IMR-90 (cell line): ENCODE measurements around the gene NAGLU. TPM values are rescaled to one million over a fixed set of nuclear protein-coding genes. Genes with fewer than 3 reads are reported as not detected.

Source experiments
- ATAC-seq: fragments of 200-7000 bp; cut with Tn5 transposase; 2 replicates; pipeline ENCODE4 v1.9.1; 2020; ENCODE audit warnings: low read depth, mild to moderate bottlenecking, moderate library complexity
- BruUV-seq: library from RNA; stranded (reverse); fragments of 400-500 nt; replicated peaks from 2 replicates; lab custom pipeline; 2021; lab: Mats Ljungman, UMichigan
- CTCF ChIA-PET: fragments of 300-600 bp; formaldehyde crosslinking; extraction: SDS; loops from one replicate; lab custom pipeline; 2021; ENCODE audit warnings: antibody characterized with exemption; lab: Yijun Ruan, JAX
- POLR2A ChIA-PET: fragments of 300-600 bp; sonication (Branson Sonifier 250); formaldehyde crosslinking; loops from one replicate; lab custom pipeline; 2022; ENCODE audit warnings: antibody characterized with exemption; ENCODE audit not compliant: unreplicated experiment; lab: Charles Lee
- DNase-seq: peaks from one replicate; pipeline ENCODE4 v3.0.0; 2013
- H2AFZ ChIP-seq: replicated peaks from 2 replicates; pipeline ENCODE3; 2013; ENCODE audit warnings: low read length, mild to moderate bottlenecking; ENCODE audit not compliant: poor library complexity
- H2AK5ac ChIP-seq: 2 replicates; pipeline ENCODE4 v1.6.1; 2013; ENCODE audit warnings: low read depth, low read length, inconsistent platforms
- H2AK9ac ChIP-seq: replicated peaks from 2 replicates; pipeline ENCODE3; 2013; ENCODE audit warnings: mild to moderate bottlenecking, low read depth, low read length, moderate library complexity; ENCODE audit not compliant: poor library complexity
- H2BK120ac ChIP-seq: 2 replicates; pipeline ENCODE4 v1.6.1; 2013; ENCODE audit warnings: low read depth, low read length, inconsistent platforms
- H2BK15ac ChIP-seq: 3 replicates; pipeline ENCODE4 v1.6.1; 2013; ENCODE audit warnings: low read depth, low read length, inconsistent platforms
- H2BK20ac ChIP-seq: 2 replicates; pipeline ENCODE4 v1.6.1; 2013; ENCODE audit warnings: low read depth, mild to moderate bottlenecking, inconsistent platforms, low read length, moderate library complexity
- H2BK5ac ChIP-seq: 2 replicates; pipeline ENCODE4 v1.6.1; 2013; ENCODE audit warnings: mild to moderate bottlenecking, low read depth, low read length, inconsistent platforms; ENCODE audit not compliant: poor library complexity, severe bottlenecking
- H3K14ac ChIP-seq: replicated peaks from 2 replicates; pipeline ENCODE4 v1.6.1; 2013; ENCODE audit warnings: low read depth, low read length, inconsistent platforms
- H3K18ac ChIP-seq: 2 replicates; pipeline ENCODE4 v1.6.1; 2013; ENCODE audit warnings: low read depth, low read length, control low read depth
- H3K23ac ChIP-seq: 2 replicates; pipeline ENCODE4 v1.6.1; 2013; ENCODE audit warnings: low read depth, low read length, inconsistent platforms
- H3K27ac ChIP-seq: 2 replicates; pipeline ENCODE4 v1.5.1; 2013; ENCODE audit warnings: mild to moderate bottlenecking, control low read depth, low read length; ENCODE audit not compliant: insufficient read depth
- H3K27me3 ChIP-seq: 2 replicates; pipeline ENCODE4 v1.6.1; 2013; ENCODE audit warnings: low read length; ENCODE audit not compliant: control insufficient read depth, insufficient read depth
- H3K36me3 ChIP-seq: 2 replicates; pipeline ENCODE4 v1.6.1; 2013; ENCODE audit warnings: low read length, mixed read lengths; ENCODE audit not compliant: control insufficient read depth, insufficient read depth
- H3K4ac ChIP-seq: 2 replicates; pipeline ENCODE4 v1.6.1; 2013; ENCODE audit warnings: low read depth, low read length, inconsistent platforms
- H3K4me1 ChIP-seq: 2 replicates; pipeline ENCODE4 v1.6.1; 2013; ENCODE audit warnings: low read length, mixed read lengths; ENCODE audit not compliant: control insufficient read depth, insufficient read depth
- H3K4me2 ChIP-seq: 2 replicates; pipeline ENCODE4 v1.6.1; 2013; ENCODE audit warnings: low read depth, mild to moderate bottlenecking, control low read depth, low read length, moderate library complexity
- H3K4me3 ChIP-seq: 2 replicates; pipeline ENCODE4 v1.5.1; 2013; ENCODE audit warnings: low read depth, mild to moderate bottlenecking, control low read depth, low read length, moderate library complexity; ENCODE audit not compliant: insufficient read depth
- H3K56ac ChIP-seq: 2 replicates; pipeline ENCODE4 v1.6.1; 2013; ENCODE audit warnings: low read length, inconsistent platforms; ENCODE audit not compliant: insufficient read depth; ENCODE audit errors: extremely low read depth
- H3K79me1 ChIP-seq, 2 experiments: 2 replicates each; pipeline ENCODE4 v1.6.1; 2013; ENCODE audit warnings: low read length in 2 of 2, inconsistent platforms in 1 of 2, low read depth in 1 of 2
- H3K9ac ChIP-seq: 2 replicates; pipeline ENCODE4 v1.6.1; 2013; ENCODE audit warnings: low read depth, low read length, control low read depth
- H3K9me1 ChIP-seq: 2 replicates; pipeline ENCODE4 v1.6.1; 2013; ENCODE audit warnings: low read length, inconsistent platforms; ENCODE audit not compliant: insufficient read depth
- H3K9me3 ChIP-seq: 2 replicates; pipeline ENCODE4 v1.6.1; 2013; ENCODE audit warnings: low read length; ENCODE audit not compliant: control insufficient read depth, insufficient read depth
- H4K20me1 ChIP-seq: 2 replicates; pipeline ENCODE4 v1.6.1; 2013; ENCODE audit warnings: low read length, inconsistent platforms; ENCODE audit not compliant: insufficient read depth
- H4K5ac ChIP-seq: 2 replicates; pipeline ENCODE4 v1.6.1; 2013; ENCODE audit warnings: mild to moderate bottlenecking, low read depth, low read length, control low read depth
- H4K8ac ChIP-seq, 2 experiments: 2 replicates each; pipeline ENCODE4 v1.6.1; 2013; ENCODE audit warnings: low read depth in 2 of 2, low read length in 2 of 2, control low read depth in 1 of 2, inconsistent platforms in 1 of 2
- H4K91ac ChIP-seq: 2 replicates; pipeline ENCODE4 v1.6.1; 2013; ENCODE audit warnings: low read depth, low read length, inconsistent platforms; ENCODE audit not compliant: insufficient read depth
- CEBPB ChIP-seq: IDR thresholded peaks from 2 replicates; pipeline ENCODE4 v1.6.1; 2012; ENCODE audit warnings: low read depth, low read length, improper control_type of control experiment
- WGBS, 2 experiments: methylation state at CpG; one replicate each; pipeline versions ENCODE4 v1.1.5 to v1.1.7; 2013; ENCODE audit warnings: missing lambda C conversion rate in 2 of 2; ENCODE audit not compliant: insufficient read length in 1 of 2; ENCODE audit errors: extremely low coverage in 2 of 2; 5-methylcytosine and 5-hydroxymethylcytosine counted together
- dilution Hi-C: fragments of 300-500 bp; cut with HindIII; formaldehyde crosslinking; loops from one replicate; pipeline ENCODE4 v1.14.3; 2018; ENCODE audit warnings: low sequenced_read_pairs; ENCODE audit not compliant: unreplicated experiment
- in situ Hi-C: fragments of 300-500 bp; cut with MboI; formaldehyde crosslinking; loops from 3 replicates; pipeline ENCODE4 v1.14.3; 2019; ENCODE audit warnings: low sequenced_read_pairs, inconsistent platforms, mixed read lengths
- intact Hi-C: fragments of 100-400 bp; cut with micrococcal nuclease; formaldehyde crosslinking; loops from 2 replicates; pipeline ENCODE4 v1.10.0; 2022
- polyA plus RNA-seq, 3 experiments: library from polyadenylated mRNA; depleted of rRNA; stranded (reverse); fragments of >200 nt; gene quantifications; 2 replicates each; pipeline ENCODE4 v1.2.3, GENCODE V29; 2012; ENCODE audit warnings: low replicate concordance in 1 of 3
- total RNA-seq: library from RNA; depleted of rRNA; stranded (reverse); fragments of >200 nt; gene quantifications from 2 replicates; pipeline ENCODE4 v1.2.3, GENCODE V29; 2012

Gene NAGLU
- total and polyA plus RNA-seq, 2 of the 4 experiments (the other 2 are of a cell fraction) = 6.5 to 29.2 TPM

GRCh38 chr17:42560246-42560645 is 24.2 kb downstream of the NAGLU start:
- Histone ChIP-seq H3K27ac (no peak overlapping the region), H3K4me2 (no peak overlapping the region), H4K20me1 (no peaks in the 10 kb centered on the region), H2AK5ac (no peak overlapping the region), H3K4ac (no peak overlapping the region), H2AK9ac (no peak overlapping the region), H4K5ac (no peak overlapping the region), H2BK5ac (no peak overlapping the region), H3K18ac (no peak overlapping the region), H2AFZ (no peak overlapping the region), H3K4me1 (peaks cover 14% of the 10 kb centered on the region), H2BK120ac (no peak overlapping the region), H3K56ac (no peak overlapping the region), H3K9ac (no peak overlapping the region), H3K79me1 (peaks cover 23 to 42% of the 10 kb centered on the region in 2 experiments), H3K4me3 (no peak overlapping the region), H4K8ac (no peak overlapping the region; a peak in 1 of 4 replicates), H2BK20ac (no peak overlapping the region), H4K91ac (no peak overlapping the region), H3K9me3 (no peaks in the 10 kb centered on the region), H3K9me1 (peaks cover 10% of the 10 kb centered on the region), H2BK15ac (no peak overlapping the region), H3K23ac (no peak overlapping the region), H3K36me3 (peaks cover 14% of the 10 kb centered on the region), H3K27me3 (no peaks in the 10 kb centered on the region), H3K14ac (0 out of 2 replicates have a peak overlapping the region, but pooled peaks have one; percentile 18)
- in situ Hi-C loops = no loop called here
- no CpG with 5 or more reads among the region's 3 CpGs for WGBS, 2 experiments
- no peak for TF ChIP-seq CEBPB
- DNase-seq (no peak), ATAC-seq (no peak)
- intact Hi-C loops = no loop called here
- POLR2A ChIA-PET = interaction anchor here (0.7 kb wide), 1 partner anchor 249 kb away, joined by 17 read pairs; no protein-coding TSS in a partner anchor
- dilution Hi-C loops = no loop called here
- CTCF ChIA-PET = interaction anchor here (0.6 kb wide), 1 partner anchor 442 kb away, joined by 3 read pairs; no protein-coding TSS in a partner anchor
- BruUV-seq = no TSS peak
